Tibial nerve (tissue), 4 donors: ENCODE measurements around the gene SLF2. TPM values are rescaled to one million over a fixed set of nuclear protein-coding genes. Genes with fewer than 3 reads are reported as not detected.

Experiments used
- DNase-seq, 2 donors: peaks; one replicate each; pipeline ENCODE4 v3.0.0-alpha.2; 2019; ENCODE audit warnings: low spot score in 2 of 2
- H3K27ac ChIP-seq, 4 donors: fragments of 200-600 bp; sonication (generic) in 3 of 4; one replicate each; pipeline ENCODE4 v1.5.1; 2017 to 2019; ENCODE audit warnings: mild to moderate bottlenecking in 1 of 4
- H3K27me3 ChIP-seq, 2 donors: fragments of 200-600 bp; sonication (generic) in 1 of 2; one replicate each; pipeline versions ENCODE4 v1.5.1 to v1.6.0; 2017 to 2019
- H3K36me3 ChIP-seq, 3 donors: fragments of 200-600 bp; sonication (generic); one replicate each; pipeline ENCODE4 v1.5.1; 2018 to 2019
- H3K4me1 ChIP-seq, 4 donors: fragments of 200-600 bp; sonication (generic) in 3 of 4; one replicate each; pipeline ENCODE4 v1.5.1; 2017 to 2019
- H3K4me3 ChIP-seq, 4 donors: fragments of 200-600 bp; sonication (generic) in 3 of 4; one replicate each; pipeline ENCODE4 v1.5.1; 2017 to 2019; ENCODE audit warnings: mild to moderate bottlenecking in 1 of 4, moderate library complexity in 1 of 4
- H3K9me3 ChIP-seq, 4 donors: fragments of 200-600 bp; sonication (generic) in 3 of 4; one replicate each; pipeline ENCODE4 v1.5.1; 2017 to 2019
- CTCF ChIP-seq, 5 experiments: fragments of 200-600 bp in 3 of 5; fragments of 450-650 bp in 2 of 5; sonication (generic) in 3 of 5; IDR thresholded peaks; one replicate each; pipeline ENCODE4 v1.5.1; 2016 to 2019; ENCODE audit warnings: antibody characterized with exemption in 5 of 5, mild to moderate bottlenecking in 3 of 5, moderate library complexity in 2 of 5
- EP300 ChIP-seq, 2 donors: sonication (generic); formaldehyde crosslinking; IDR thresholded peaks; one replicate each; pipeline ENCODE4 v1.6.1; 2017; ENCODE audit warnings: antibody characterized with exemption in 2 of 2, mild to moderate bottlenecking in 1 of 2
- POLR2A ChIP-seq, 2 donors: fragments of 450-650 bp; IDR thresholded peaks; one replicate each; pipeline ENCODE4 v1.6.1; 2017; ENCODE audit warnings: antibody characterized with exemption in 2 of 2, mild to moderate bottlenecking in 2 of 2, moderate library complexity in 2 of 2
- WGBS, 2 donors: methylation state at CpG; one replicate each; pipeline ENCODE4 v1.1.5; 2018; 5-methylcytosine and 5-hydroxymethylcytosine counted together
- total RNA-seq, 4 donors: library from RNA; depleted of rRNA; stranded (reverse); fragments of >200 nt; gene quantifications; one replicate each; pipeline ENCODE4 v1.1.0, GENCODE V29; 2016

SLF2 gene
- total RNA-seq, 4 donors from 2014 or later = 25.7 to 37.7 (median 29.7) TPM

DNA sequence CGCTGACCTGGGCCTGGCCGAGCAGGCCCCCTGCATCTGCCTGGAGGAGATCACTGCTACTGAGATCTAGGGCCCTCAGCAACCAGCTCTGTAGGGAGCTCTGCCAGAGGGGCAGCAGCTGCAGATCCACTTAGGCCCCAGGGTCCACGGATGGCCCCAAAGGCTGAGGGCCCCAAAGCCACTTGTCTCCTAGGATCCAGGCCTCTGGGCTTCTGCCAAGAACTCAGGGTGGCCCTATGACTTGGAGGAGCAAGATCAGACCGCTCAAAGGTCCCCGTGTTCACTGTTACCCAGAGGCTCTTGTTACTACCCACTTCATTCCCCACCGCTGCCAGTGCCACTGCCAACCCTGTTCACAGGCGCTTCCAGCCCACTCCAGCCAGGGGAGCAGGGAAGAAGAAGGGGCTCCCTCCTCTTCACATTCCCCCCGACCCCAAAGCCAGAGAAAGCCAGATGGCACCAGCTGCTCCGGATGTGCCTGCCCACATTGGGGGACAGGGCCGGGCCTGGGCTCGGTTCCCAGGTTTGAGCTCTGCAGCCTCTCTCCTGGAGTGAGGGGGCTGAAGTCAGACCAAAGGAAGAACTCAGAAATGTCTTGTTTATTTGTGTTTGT lies 94.4 kb downstream of the SLF2 start:
- DNase-seq = no peak
- Histone ChIP-seq H3K4me3 (no peak overlapping the region), H3K27me3 (no peaks in the 10 kb centered on the region), H3K9me3 (no peaks in the 10 kb centered on the region), H3K27ac (peak overlapping the region; percentile 31 to 84 (median 73)), H3K4me1 (peaks cover 0 to 59% (median 17%) of the 10 kb centered on the region in 4 donors), H3K36me3 (peaks cover 0 to 52% (median 4%) of the 10 kb centered on the region in 3 donors)
- TF ChIP-seq EP300 (IDR thresholded peaks at IDR 0.05) (peak in 1 of 2 donors; percentile 25), CTCF (IDR thresholded peaks at IDR 0.05) (no peak), POLR2A (IDR thresholded peaks at IDR 0.05) (peak in 1 of 2 donors; percentile 5)
- 47 to 52% methylated on average over 6 to 11 of the region's 11 CpGs for WGBS, 2 donors

DNA sequence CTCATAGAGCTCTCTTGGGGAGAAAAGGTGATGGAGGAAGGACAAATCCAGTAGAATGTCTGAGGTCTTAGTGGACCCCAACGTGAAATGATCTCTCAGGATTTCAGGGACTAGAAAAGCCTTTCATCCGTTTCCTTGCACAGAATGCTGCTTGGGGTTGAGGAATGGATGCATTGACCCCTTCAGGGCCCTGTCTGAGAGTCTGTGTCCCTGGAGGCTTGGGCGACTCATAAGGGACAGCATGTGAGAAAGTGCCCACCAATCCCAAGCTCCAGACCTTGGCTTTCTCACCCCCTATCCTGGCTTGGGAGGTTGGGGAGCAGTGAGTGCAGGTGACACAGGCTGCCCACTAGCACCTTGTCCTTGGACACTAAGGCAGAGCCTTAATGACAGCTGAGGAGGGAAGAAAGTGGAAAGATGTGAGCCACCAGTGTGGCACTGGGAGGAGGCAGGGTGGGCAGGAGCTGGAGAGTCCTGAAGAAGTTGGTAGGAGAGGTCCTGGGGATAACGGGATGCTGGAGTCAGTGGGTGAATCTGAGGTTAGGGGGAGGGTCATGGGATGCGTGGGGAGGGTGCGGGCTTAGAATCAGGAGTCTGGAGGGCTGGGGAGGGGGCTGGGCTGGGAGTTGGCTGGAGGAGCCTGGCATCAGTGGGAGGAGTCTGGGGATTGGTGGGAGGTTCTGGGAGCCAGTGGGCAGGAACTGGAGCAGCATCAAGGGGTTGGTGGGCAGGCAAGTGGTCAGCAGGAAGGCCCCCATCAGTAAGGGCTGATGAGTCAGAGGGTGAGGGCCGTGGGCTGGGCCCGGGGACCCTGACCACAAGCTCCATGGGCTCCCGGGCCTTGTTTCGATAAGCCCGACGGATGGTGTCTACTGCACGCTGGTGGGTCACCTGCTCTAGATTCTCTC lies 95.4 kb downstream of the SLF2 start:
- H3K9me3 ChIP-seq = no peaks in the 10 kb centered on the region
- peaks cover 0 to 59% (median 20%) of the 10 kb centered on the region in 4 donors for H3K4me1 ChIP-seq
- peak overlapping the region; percentile 31 to 84 (median 73) for H3K27ac ChIP-seq
- 44 to 45% methylated on average over 13 of the region's 13 CpGs for WGBS, 2 donors
- no peak for DNase-seq
- H3K4me3 ChIP-seq = no peak overlapping the region
- TF ChIP-seq CTCF (IDR thresholded peaks at IDR 0.05) = no peak
- no peak for TF ChIP-seq POLR2A (IDR thresholded peaks at IDR 0.05)
- TF ChIP-seq EP300 (IDR thresholded peaks at IDR 0.05) = no peak
- H3K27me3 ChIP-seq = no peaks in the 10 kb centered on the region
- H3K36me3 ChIP-seq = peaks cover 0 to 43% (median 4%) of the 10 kb centered on the region in 3 donors

DNA sequence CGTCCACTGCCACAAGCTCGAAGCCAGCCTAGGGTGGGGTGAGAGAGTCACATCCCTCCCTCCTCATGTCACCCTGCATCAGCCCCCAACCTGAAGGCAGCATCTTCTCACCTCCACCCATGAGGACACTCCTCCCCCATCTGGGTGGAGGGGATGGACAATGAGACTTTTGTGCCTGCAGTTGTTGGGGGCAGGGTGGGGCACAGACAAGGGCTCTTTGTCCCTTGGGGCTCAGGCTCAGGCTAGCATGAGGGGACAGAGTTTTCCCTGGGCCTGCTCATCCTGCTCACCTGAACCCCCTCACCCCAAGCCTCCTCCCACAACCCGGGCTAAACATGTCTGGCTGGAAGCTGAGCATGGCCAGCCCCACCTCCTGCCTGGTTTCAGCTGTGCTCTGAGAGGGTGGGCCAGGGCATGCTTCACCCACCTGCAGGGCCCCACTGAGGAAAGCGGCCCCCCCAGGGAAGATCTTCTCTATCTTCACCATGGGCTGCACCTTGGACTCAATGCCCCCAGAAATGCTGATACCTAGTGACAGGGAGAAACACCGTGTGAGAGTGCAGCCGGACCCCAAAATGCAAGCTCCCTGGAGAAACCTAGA lies 96.2 kb downstream of the SLF2 start:
- H3K4me1 ChIP-seq = peaks cover 0 to 59% (median 23%) of the 10 kb centered on the region in 4 donors
- no peak overlapping the region for H3K4me3 ChIP-seq
- no peaks in the 10 kb centered on the region for H3K9me3 ChIP-seq
- no peak for TF ChIP-seq CTCF (IDR thresholded peaks at IDR 0.05)
- H3K36me3 ChIP-seq = peaks cover 0 to 35% (median 4%) of the 10 kb centered on the region in 3 donors
- no peak for DNase-seq
- no peaks in the 10 kb centered on the region for H3K27me3 ChIP-seq
- 69 to 71% methylated on average over 6 of the region's 6 CpGs for WGBS, 2 donors
- H3K27ac ChIP-seq = peak overlapping the region; percentile 31 to 84 (median 65)

- no peaks in the 10 kb centered on the region for H3K9me3 ChIP-seq
- no peaks in the 10 kb centered on the region for H3K27me3 ChIP-seq
- peak overlapping the region in 2 of 4 donors; percentile 84 for H3K27ac ChIP-seq
- no peak for TF ChIP-seq EP300 (IDR thresholded peaks at IDR 0.05)
- no peak for TF ChIP-seq CTCF (IDR thresholded peaks at IDR 0.05)
- TF ChIP-seq POLR2A (IDR thresholded peaks at IDR 0.05) = no peak
- 89 to 95% methylated on average over 21 to 22 of the region's 22 CpGs for WGBS, 2 donors
- peaks cover 0 to 22% (median 4%) of the 10 kb centered on the region in 3 donors for H3K36me3 ChIP-seq
- no peak for DNase-seq
- no peak overlapping the region for H3K4me3 ChIP-seq
- peaks cover 0 to 65% (median 29%) of the 10 kb centered on the region in 4 donors for H3K4me1 ChIP-seq
These were observed 97.6 kb downstream of the SLF2 start for GRCh38 chr10:101010329-101010728.
